Caco-2 (cell line): Measurements from ENCODE around the gene WFIKKN1. TPM values are rescaled to one million over a fixed set of nuclear protein-coding genes. Genes with fewer than 3 reads are reported as not detected.
A peak's percentile ranks its signal among the peaks of the same experiment; 100 is the strongest.

ENCODE experiments used
- BruUV-seq: library from RNA; stranded (reverse); fragments of 400-500 nt; replicated peaks from 2 replicates; lab custom pipeline; 2021; lab: Mats Ljungman, UMichigan
- CTCF ChIA-PET: fragments of 300-600 bp; sonication (Branson Sonifier 250); formaldehyde crosslinking; loops from one replicate; lab custom pipeline; 2022; ENCODE audit warnings: antibody characterized with exemption; lab: Charles Lee
- POLR2A ChIA-PET: fragments of 300-600 bp; sonication (Branson Sonifier 250); formaldehyde crosslinking; loops from one replicate; lab custom pipeline; 2022; ENCODE audit warnings: antibody characterized with exemption; lab: Charles Lee
- DNase-seq, 2 experiments: peaks; one replicate each; pipeline versions ENCODE4 v3.0.0 to v3.0.0-alpha.2; 2020 to 2022
- H3K27me3 ChIP-seq: replicated peaks from 2 replicates; pipeline ENCODE4 v1.6.0; 2011; ENCODE audit warnings: low read length; ENCODE audit not compliant: control insufficient read depth, insufficient read depth
- H3K36me3 ChIP-seq: 2 replicates; pipeline ENCODE4 v1.5.1; 2011; ENCODE audit warnings: low read length; ENCODE audit not compliant: control insufficient read depth, insufficient read depth
- H3K4me1 ChIP-seq: fragments of 250-450 bp; sonication (Bioruptor Pico); 2 replicates; pipeline ENCODE4 v1.5.1; 2020; ENCODE audit warnings: mild to moderate bottlenecking
- H3K4me3 ChIP-seq: 2 replicates; pipeline ENCODE4 v1.5.1; 2011; ENCODE audit warnings: low read depth, mild to moderate bottlenecking, control low read depth, low read length
- H3K9me3 ChIP-seq: fragments of 250-450 bp; sonication (Bioruptor Pico); 2 replicates; pipeline ENCODE4 v1.5.1; 2020; ENCODE audit warnings: mild to moderate bottlenecking, moderate library complexity
- H3K27ac Mint-ChIP-seq: one replicate; pipeline ENCODE4 v1.8.0; 2022; ENCODE audit warnings: mixed read lengths; ENCODE audit not compliant: unreplicated experiment
- H3K27me3 Mint-ChIP-seq: one replicate; pipeline ENCODE4 v1.8.0; 2022; ENCODE audit warnings: mixed read lengths; ENCODE audit not compliant: insufficient read depth, unreplicated experiment
- H3K36me3 Mint-ChIP-seq: one replicate; pipeline ENCODE4 v1.8.0; 2022; ENCODE audit warnings: mild to moderate bottlenecking, mixed read lengths; ENCODE audit not compliant: insufficient read depth, unreplicated experiment
- H3K4me1 Mint-ChIP-seq: one replicate; pipeline ENCODE4 v1.8.0; 2022; ENCODE audit warnings: low read depth, mixed read lengths; ENCODE audit not compliant: unreplicated experiment
- H3K4me3 Mint-ChIP-seq: one replicate; pipeline ENCODE4 v1.8.0; 2022; ENCODE audit warnings: mild to moderate bottlenecking, moderate library complexity, mixed read lengths; ENCODE audit not compliant: unreplicated experiment
- H3K9me3 Mint-ChIP-seq: one replicate; pipeline ENCODE4 v1.8.0; 2022; ENCODE audit warnings: mixed read lengths; ENCODE audit not compliant: unreplicated experiment
- CTCF ChIP-seq, 2 experiments: fragments of 200-600 bp in 1 of 2; IDR thresholded peaks; 1 replicate in 1 of 2; 2 replicates in 1 of 2; pipeline versions ENCODE4 v1.5.1 to v1.8.0; 2011 to 2022; ENCODE audit warnings: antibody characterized with exemption in 1 of 2, control low read depth in 1 of 2, inconsistent platforms in 1 of 2, low read depth in 1 of 2, low read length in 1 of 2, mild to moderate bottlenecking in 1 of 2, moderate library complexity in 1 of 2; ENCODE audit not compliant: insufficient read depth in 1 of 2, severe bottlenecking in 1 of 2, unreplicated experiment in 1 of 2
- intact Hi-C: fragments of 100-400 bp; cut with micrococcal nuclease; formaldehyde crosslinking; loops from one replicate; pipeline ENCODE4 v1.10.0; 2022; ENCODE audit not compliant: unreplicated experiment
- total RNA-seq: library from RNA; stranded (reverse); gene quantifications from 2 replicates; pipeline ENCODE4 v1.2.3, GENCODE V29; 2022

WFIKKN1 gene
- total RNA-seq, 1 experiment from 2014 or later, result 0.54 TPM

GRCh38 chr16:672851-673250 lies 42.1 kb downstream of the WFIKKN1 start:
- Mint-ChIP-seq H3K36me3 (peaks cover 17% of the 10 kb centered on the region), H3K4me1 (no peaks in the 10 kb centered on the region), H3K27ac (no peak overlapping the region), H3K4me3 (no peak overlapping the region), H3K9me3 (no peaks in the 10 kb centered on the region), H3K27me3 (no peaks in the 10 kb centered on the region)
- Histone ChIP-seq H3K9me3 (no peaks in the 10 kb centered on the region), H3K4me1 (no peaks in the 10 kb centered on the region; the same call in 1 of the 2 replicates), H3K36me3 (peaks cover 5% of the 10 kb centered on the region), H3K4me3 (no peak overlapping the region), H3K27me3 (no peaks in the 10 kb centered on the region)
- ChIA-PET CTCF (no interaction called here), POLR2A (no interaction called here)
- no TSS peak for BruUV-seq
- intact Hi-C loops, result no loop called here
- no peak for DNase-seq
- TF ChIP-seq CTCF (IDR thresholded peaks at IDR 0.05; ENCODE audit: insufficient read depth in 1 of 2, low read depth in 1 of 2, low read length in 1 of 2, severe bottlenecking in 1 of 2, unreplicated experiment in 1 of 2), result no peak

GRCh38 chr16:673399-673991 lies 42.7 kb downstream of the WFIKKN1 start:
- BruUV-seq, result TSS peak; percentile 28
- Mint-ChIP-seq H3K36me3 (peaks cover 23% of the 10 kb centered on the region), H3K27ac (no peak overlapping the region), H3K27me3 (no peaks in the 10 kb centered on the region), H3K9me3 (no peaks in the 10 kb centered on the region), H3K4me1 (no peaks in the 10 kb centered on the region), H3K4me3 (no peak overlapping the region)
- Histone ChIP-seq H3K27me3 (no peaks in the 10 kb centered on the region), H3K36me3 (peaks cover 5% of the 10 kb centered on the region), H3K9me3 (no peaks in the 10 kb centered on the region), H3K4me1 (no peaks in the 10 kb centered on the region; the same call in 1 of the 2 replicates), H3K4me3 (no peak overlapping the region)
- TF ChIP-seq CTCF (IDR thresholded peaks at IDR 0.05; ENCODE audit: insufficient read depth in 1 of 2, low read depth in 1 of 2, low read length in 1 of 2, severe bottlenecking in 1 of 2, unreplicated experiment in 1 of 2), result no peak
- ChIA-PET POLR2A (no interaction called here), CTCF (no interaction called here)
- intact Hi-C loops, result no loop called here
- no peak for DNase-seq

GRCh38 chr16:674214-674881 lies 43.6 kb downstream of the WFIKKN1 start:
- Mint-ChIP-seq H3K9me3 (no peaks in the 10 kb centered on the region), H3K36me3 (peaks cover 23% of the 10 kb centered on the region), H3K27ac (no peak overlapping the region), H3K4me3 (no peak overlapping the region), H3K4me1 (no peaks in the 10 kb centered on the region), H3K27me3 (no peaks in the 10 kb centered on the region)
- intact Hi-C loops, result no loop called here
- peaks cover 5% of the 10 kb centered on the region for H3K36me3 ChIP-seq
- 0 out of 2 replicates have a peak, but pooled peaks cover 6% of the 10 kb centered on the region for H3K4me1 ChIP-seq
- no peaks in the 10 kb centered on the region for H3K27me3 ChIP-seq
- no TSS peak for BruUV-seq
- no peak for TF ChIP-seq CTCF (IDR thresholded peaks at IDR 0.05; ENCODE audit: insufficient read depth in 1 of 2, low read depth in 1 of 2, low read length in 1 of 2, severe bottlenecking in 1 of 2, unreplicated experiment in 1 of 2)
- DNase-seq, result no peak
- H3K9me3 ChIP-seq, result no peaks in the 10 kb centered on the region
- POLR2A ChIA-PET, result no interaction called here
- CTCF ChIA-PET, result no interaction called here
- no peak overlapping the region for H3K4me3 ChIP-seq
